Caco-2 (cell line): ENCODE measurements around the gene FRK. TPM values are rescaled to one million over a fixed set of nuclear protein-coding genes. Genes with fewer than 3 reads are reported as not detected.

Experiments used
- BruUV-seq: library from RNA; stranded (reverse); fragments of 400-500 nt; replicated peaks from 2 replicates; lab custom pipeline; 2021; lab: Mats Ljungman, UMichigan
- CTCF ChIA-PET: fragments of 300-600 bp; sonication (Branson Sonifier 250); formaldehyde crosslinking; loops from one replicate; lab custom pipeline; 2022; ENCODE audit warnings: antibody characterized with exemption; lab: Charles Lee
- POLR2A ChIA-PET: fragments of 300-600 bp; sonication (Branson Sonifier 250); formaldehyde crosslinking; loops from one replicate; lab custom pipeline; 2022; ENCODE audit warnings: antibody characterized with exemption; lab: Charles Lee
- DNase-seq, 2 experiments: peaks; one replicate each; pipeline versions ENCODE4 v3.0.0 to v3.0.0-alpha.2; 2020 to 2022
- H3K27me3 ChIP-seq: replicated peaks from 2 replicates; pipeline ENCODE4 v1.6.0; 2011; ENCODE audit warnings: low read length; ENCODE audit not compliant: control insufficient read depth, insufficient read depth
- H3K36me3 ChIP-seq: 2 replicates; pipeline ENCODE4 v1.5.1; 2011; ENCODE audit warnings: low read length; ENCODE audit not compliant: control insufficient read depth, insufficient read depth
- H3K4me1 ChIP-seq: fragments of 250-450 bp; sonication (Bioruptor Pico); 2 replicates; pipeline ENCODE4 v1.5.1; 2020; ENCODE audit warnings: mild to moderate bottlenecking
- H3K4me3 ChIP-seq: 2 replicates; pipeline ENCODE4 v1.5.1; 2011; ENCODE audit warnings: low read depth, mild to moderate bottlenecking, control low read depth, low read length
- H3K9me3 ChIP-seq: fragments of 250-450 bp; sonication (Bioruptor Pico); 2 replicates; pipeline ENCODE4 v1.5.1; 2020; ENCODE audit warnings: mild to moderate bottlenecking, moderate library complexity
- H3K27ac Mint-ChIP-seq: one replicate; pipeline ENCODE4 v1.8.0; 2022; ENCODE audit warnings: mixed read lengths; ENCODE audit not compliant: unreplicated experiment
- H3K27me3 Mint-ChIP-seq: one replicate; pipeline ENCODE4 v1.8.0; 2022; ENCODE audit warnings: mixed read lengths; ENCODE audit not compliant: insufficient read depth, unreplicated experiment
- H3K36me3 Mint-ChIP-seq: one replicate; pipeline ENCODE4 v1.8.0; 2022; ENCODE audit warnings: mild to moderate bottlenecking, mixed read lengths; ENCODE audit not compliant: insufficient read depth, unreplicated experiment
- H3K4me1 Mint-ChIP-seq: one replicate; pipeline ENCODE4 v1.8.0; 2022; ENCODE audit warnings: low read depth, mixed read lengths; ENCODE audit not compliant: unreplicated experiment
- H3K4me3 Mint-ChIP-seq: one replicate; pipeline ENCODE4 v1.8.0; 2022; ENCODE audit warnings: mild to moderate bottlenecking, moderate library complexity, mixed read lengths; ENCODE audit not compliant: unreplicated experiment
- H3K9me3 Mint-ChIP-seq: one replicate; pipeline ENCODE4 v1.8.0; 2022; ENCODE audit warnings: mixed read lengths; ENCODE audit not compliant: unreplicated experiment
- CTCF ChIP-seq, 2 experiments: fragments of 200-600 bp in 1 of 2; IDR thresholded peaks; 1 replicate in 1 of 2; 2 replicates in 1 of 2; pipeline versions ENCODE4 v1.5.1 to v1.8.0; 2011 to 2022; ENCODE audit warnings: antibody characterized with exemption in 1 of 2, control low read depth in 1 of 2, inconsistent platforms in 1 of 2, low read depth in 1 of 2, low read length in 1 of 2, mild to moderate bottlenecking in 1 of 2, moderate library complexity in 1 of 2; ENCODE audit not compliant: insufficient read depth in 1 of 2, severe bottlenecking in 1 of 2, unreplicated experiment in 1 of 2
- intact Hi-C: fragments of 100-400 bp; cut with micrococcal nuclease; formaldehyde crosslinking; loops from one replicate; pipeline ENCODE4 v1.10.0; 2022; ENCODE audit not compliant: unreplicated experiment
- total RNA-seq: library from RNA; stranded (reverse); gene quantifications from 2 replicates; pipeline ENCODE4 v1.2.3, GENCODE V29; 2022

The FRK gene
- total RNA-seq, 1 experiment from 2014 or later = 7.3 TPM

- TF ChIP-seq CTCF (IDR thresholded peaks at IDR 0.05; ENCODE audit: insufficient read depth in 1 of 2, low read depth in 1 of 2, low read length in 1 of 2, severe bottlenecking in 1 of 2, unreplicated experiment in 1 of 2) = no peak
Measured at GRCh38 chr6:116041934-116042333, 18.8 kb downstream of the FRK start.

GRCh38 chr6:116040993-116041392 lies 19.7 kb downstream of the FRK start:
- H3K27me3 Mint-ChIP-seq = no peaks in the 10 kb centered on the region
- intact Hi-C loops = no loop called here
- no TSS peak for BruUV-seq
- Histone ChIP-seq H3K27me3 (no peaks in the 10 kb centered on the region), H3K9me3 (no peaks in the 10 kb centered on the region), H3K4me3 (no peak overlapping the region), H3K36me3 (no peaks in the 10 kb centered on the region), H3K4me1 (peaks cover 15% of the 10 kb centered on the region)
- no peak for DNase-seq
- ChIA-PET CTCF (no interaction called here), POLR2A (no interaction called here)
- H3K4me3 Mint-ChIP-seq = no peak overlapping the region
- H3K27ac Mint-ChIP-seq = no peak overlapping the region
- H3K9me3 Mint-ChIP-seq = no peaks in the 10 kb centered on the region
- TF ChIP-seq CTCF (IDR thresholded peaks at IDR 0.05; ENCODE audit: insufficient read depth in 1 of 2, low read depth in 1 of 2, low read length in 1 of 2, severe bottlenecking in 1 of 2, unreplicated experiment in 1 of 2) = no peak
- peaks cover 32% of the 10 kb centered on the region for H3K4me1 Mint-ChIP-seq
- H3K36me3 Mint-ChIP-seq = peaks cover 11% of the 10 kb centered on the region

More at GRCh38 chr6:116041934-116042333, 18.8 kb downstream of the FRK start:
- H3K4me3 ChIP-seq = no peak overlapping the region
- no peaks in the 10 kb centered on the region for H3K9me3 ChIP-seq
- no TSS peak for BruUV-seq
- intact Hi-C loops = no loop called here
- no peaks in the 10 kb centered on the region for H3K36me3 ChIP-seq
- Mint-ChIP-seq H3K36me3 (peaks cover 11% of the 10 kb centered on the region), H3K4me1 (peaks cover 31% of the 10 kb centered on the region), H3K27ac (no peak overlapping the region), H3K9me3 (no peaks in the 10 kb centered on the region), H3K27me3 (no peaks in the 10 kb centered on the region), H3K4me3 (no peak overlapping the region)
- DNase-seq = no peak
- no peaks in the 10 kb centered on the region for H3K27me3 ChIP-seq
- H3K4me1 ChIP-seq = peaks cover 6% of the 10 kb centered on the region
- CTCF ChIA-PET = no interaction called here
- POLR2A ChIA-PET = no interaction called here

GRCh38 chr6:116036885-116037284 lies 23.8 kb downstream of the FRK start:
- H3K36me3 ChIP-seq = no peaks in the 10 kb centered on the region
- CTCF ChIA-PET = no interaction called here
- TF ChIP-seq CTCF (IDR thresholded peaks at IDR 0.05; ENCODE audit: insufficient read depth in 1 of 2, low read depth in 1 of 2, low read length in 1 of 2, severe bottlenecking in 1 of 2, unreplicated experiment in 1 of 2) = no peak
- Mint-ChIP-seq H3K36me3 (peaks cover 5% of the 10 kb centered on the region), H3K4me1 (peaks cover 16% of the 10 kb centered on the region), H3K9me3 (no peaks in the 10 kb centered on the region), H3K27me3 (no peaks in the 10 kb centered on the region), H3K27ac (no peak overlapping the region), H3K4me3 (no peak overlapping the region)
- peaks cover 35% of the 10 kb centered on the region for H3K4me1 ChIP-seq
- BruUV-seq = no TSS peak
- intact Hi-C loops = loop anchor here (1.0 kb wide), 1 partner anchor 18 kb away; no protein-coding TSS in a partner anchor
- POLR2A ChIA-PET = no interaction called here
- H3K27me3 ChIP-seq = no peaks in the 10 kb centered on the region
- H3K4me3 ChIP-seq = no peak overlapping the region
- no peak for DNase-seq
- no peaks in the 10 kb centered on the region for H3K9me3 ChIP-seq
